DOHH2 (cell line): ENCODE data around the gene ZNF296.
A peak's percentile ranks its signal among the peaks of the same experiment; 100 is the strongest.

ENCODE experiments used
- H3F3A ChIP-seq: fragments of 200-600 bp; sonication (generic), shearing (Covaris generic); 2 replicates; pipeline ENCODE4 v1.6.0; 2016; ENCODE audit warnings: antibody characterized with exemption, mild to moderate bottlenecking; ENCODE audit not compliant: control insufficient read depth, insufficient read depth
- H3K27ac ChIP-seq: fragments of 200-600 bp; sonication (generic); 2 replicates; pipeline ENCODE4 v1.5.1; 2014; ENCODE audit warnings: low read depth, mild to moderate bottlenecking, low read length, moderate library complexity
- H3K27me3 ChIP-seq: fragments of 200-600 bp; sonication (generic); 2 replicates; pipeline ENCODE4 v1.6.1; 2014; ENCODE audit warnings: mild to moderate bottlenecking, low read length, mixed read lengths; ENCODE audit not compliant: control insufficient read depth
- H3K36me3 ChIP-seq: fragments of 200-600 bp; sonication (generic); 2 replicates; pipeline ENCODE4 v1.6.1; 2014; ENCODE audit warnings: mild to moderate bottlenecking, low read length, moderate library complexity, mixed read lengths; ENCODE audit not compliant: control insufficient read depth
- H3K4me1 ChIP-seq: fragments of 200-600 bp; sonication (generic); 2 replicates; pipeline ENCODE4 v1.6.1; 2014; ENCODE audit warnings: mild to moderate bottlenecking, low read length, mixed read lengths; ENCODE audit not compliant: control insufficient read depth
- H3K4me2 ChIP-seq: fragments of 200-600 bp; sonication (generic); 2 replicates; pipeline ENCODE4 v1.6.0; 2014; ENCODE audit warnings: mild to moderate bottlenecking, low read length, moderate library complexity
- H3K4me3 ChIP-seq: fragments of 200-600 bp; sonication (generic); 2 replicates; pipeline ENCODE4 v1.5.1; 2014; ENCODE audit warnings: mild to moderate bottlenecking, low read length, mixed read lengths
- H3K79me2 ChIP-seq: fragments of 200-600 bp; sonication (generic); 2 replicates; pipeline ENCODE4 v1.6.1; 2014; ENCODE audit warnings: mild to moderate bottlenecking, low read length, mixed read lengths; ENCODE audit not compliant: control insufficient read depth
- H3K9me2 ChIP-seq: fragments of 200-600 bp; sonication (generic); replicated peaks from 2 replicates; pipeline ENCODE4 v1.6.1; 2014; ENCODE audit warnings: mild to moderate bottlenecking, low read length, mixed read lengths; ENCODE audit not compliant: control insufficient read depth
- H3K9me3 ChIP-seq: fragments of 200-600 bp; sonication (generic); 2 replicates; pipeline ENCODE4 v1.6.1; 2014; ENCODE audit warnings: antibody characterized with exemption, low read length, mixed read lengths; ENCODE audit not compliant: control insufficient read depth, insufficient read depth
- H4K20me1 ChIP-seq: fragments of 200-600 bp; sonication (generic); 2 replicates; pipeline ENCODE4 v1.6.0; 2014; ENCODE audit warnings: low read depth, mild to moderate bottlenecking, antibody characterized with exemption, low read length, moderate library complexity; ENCODE audit not compliant: control insufficient read depth, insufficient read depth
- EZH2phosphoT487 ChIP-seq: fragments of 200-600 bp; sonication (generic); IDR thresholded peaks from 2 replicates; pipeline ENCODE4 v1.6.1; 2017; ENCODE audit warnings: borderline replicate concordance, mild to moderate bottlenecking, antibody characterized with exemption, low read length, moderate library complexity, mixed read lengths
- TF ChIP-seq, protein P1 (sequence below): fragments of 200-600 bp; sonication (generic); IDR thresholded peaks from one replicate; pipeline ENCODE4 v1.5.1; 2014; ENCODE audit warnings: antibody characterized with exemption, mild to moderate bottlenecking, low read depth, low read length; ENCODE audit not compliant: poor library complexity, severe bottlenecking

The ZNF296 gene

DNA sequence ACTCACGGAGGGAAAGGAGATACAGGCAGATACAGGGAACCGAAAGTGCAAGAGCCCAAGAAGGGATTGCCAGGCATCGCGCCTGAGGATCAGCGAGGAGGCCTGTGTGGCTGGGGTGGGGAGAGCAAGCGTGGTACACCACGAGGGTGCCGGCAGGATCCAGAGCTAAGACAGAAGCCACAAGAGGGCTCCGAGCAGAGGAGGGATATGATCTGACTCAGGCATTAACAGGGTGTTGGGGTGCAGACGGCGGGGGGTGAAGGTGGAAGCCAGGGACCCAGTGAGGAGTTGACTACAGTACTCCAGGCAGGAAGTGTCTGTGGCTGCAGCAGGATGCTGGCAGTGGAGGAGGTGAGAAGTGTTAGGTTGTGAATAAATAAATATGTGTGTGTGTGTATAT, 11.3 kb upstream of the ZNF296 start:
- H3K79me2 ChIP-seq, result peaks cover 59% of the 10 kb centered on the region
- no peaks in the 10 kb centered on the region for H3K9me3 ChIP-seq
- H3K4me1 ChIP-seq, result peaks cover 13% of the 10 kb centered on the region
- no peaks in the 10 kb centered on the region for H4K20me1 ChIP-seq
- H3K9me2 ChIP-seq, result no peaks in the 10 kb centered on the region
- no peak for TF ChIP-seq EZH2phosphoT487
- TF ChIP-seq, protein P1, sequence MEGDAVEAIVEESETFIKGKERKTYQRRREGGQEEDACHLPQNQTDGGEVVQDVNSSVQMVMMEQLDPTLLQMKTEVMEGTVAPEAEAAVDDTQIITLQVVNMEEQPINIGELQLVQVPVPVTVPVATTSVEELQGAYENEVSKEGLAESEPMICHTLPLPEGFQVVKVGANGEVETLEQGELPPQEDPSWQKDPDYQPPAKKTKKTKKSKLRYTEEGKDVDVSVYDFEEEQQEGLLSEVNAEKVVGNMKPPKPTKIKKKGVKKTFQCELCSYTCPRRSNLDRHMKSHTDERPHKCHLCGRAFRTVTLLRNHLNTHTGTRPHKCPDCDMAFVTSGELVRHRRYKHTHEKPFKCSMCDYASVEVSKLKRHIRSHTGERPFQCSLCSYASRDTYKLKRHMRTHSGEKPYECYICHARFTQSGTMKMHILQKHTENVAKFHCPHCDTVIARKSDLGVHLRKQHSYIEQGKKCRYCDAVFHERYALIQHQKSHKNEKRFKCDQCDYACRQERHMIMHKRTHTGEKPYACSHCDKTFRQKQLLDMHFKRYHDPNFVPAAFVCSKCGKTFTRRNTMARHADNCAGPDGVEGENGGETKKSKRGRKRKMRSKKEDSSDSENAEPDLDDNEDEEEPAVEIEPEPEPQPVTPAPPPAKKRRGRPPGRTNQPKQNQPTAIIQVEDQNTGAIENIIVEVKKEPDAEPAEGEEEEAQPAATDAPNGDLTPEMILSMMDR, result no peak
- H3K4me3 ChIP-seq, result no peak overlapping the region
- no peaks in the 10 kb centered on the region for H3K27me3 ChIP-seq
- H3K27ac ChIP-seq, result no peak overlapping the region
- peaks cover 21% of the 10 kb centered on the region for H3F3A ChIP-seq
- H3K36me3 ChIP-seq, result peaks cover 60% of the 10 kb centered on the region
- H3K4me2 ChIP-seq, result no peak overlapping the region

DNA sequence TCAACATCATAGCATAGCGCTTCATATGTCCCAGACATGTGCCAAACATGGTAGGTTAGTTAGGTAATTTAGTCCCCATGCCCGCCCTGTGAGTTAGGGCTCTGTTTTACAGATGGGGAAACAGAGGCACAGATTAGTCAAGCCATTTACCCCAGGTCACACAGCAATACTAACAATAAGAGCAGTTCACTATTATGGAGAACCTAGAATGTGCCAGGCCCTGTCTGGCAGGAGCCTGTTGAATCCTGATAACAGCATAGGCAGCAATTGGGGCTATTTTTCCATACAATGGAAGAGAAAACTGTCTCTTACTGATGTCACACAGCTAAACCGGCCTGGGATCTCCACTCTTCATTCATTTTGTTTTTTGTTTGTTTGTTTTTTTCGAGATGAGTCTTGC, 10.2 kb upstream of the ZNF296 start:
- H3K79me2 ChIP-seq, result peaks cover 67% of the 10 kb centered on the region
- peaks cover 70% of the 10 kb centered on the region for H3K36me3 ChIP-seq

DNA sequence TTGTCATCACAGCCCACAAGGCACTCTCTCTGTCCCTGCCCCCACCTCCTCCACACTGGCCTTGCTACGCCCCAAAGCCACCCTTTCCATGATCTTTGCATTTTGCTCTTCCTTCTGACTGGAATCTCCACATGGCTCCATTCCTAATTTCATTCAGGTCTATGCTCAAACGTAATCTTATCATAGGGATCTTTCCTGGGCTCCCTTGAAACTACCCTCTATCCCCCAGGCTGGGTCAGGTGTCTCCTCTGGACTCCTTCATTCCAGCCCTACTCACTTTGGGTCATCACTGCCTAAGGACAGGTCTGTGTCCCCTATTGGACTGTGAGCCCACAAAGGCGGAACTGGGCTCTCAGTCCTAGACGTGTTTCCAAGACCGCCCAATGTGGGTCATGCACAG, 5.9 kb upstream of the ZNF296 start:
- no peak overlapping the region for H3K4me3 ChIP-seq
- peaks cover 88% of the 10 kb centered on the region for H3K79me2 ChIP-seq
- H3K27ac ChIP-seq, result no peak overlapping the region
- no peaks in the 10 kb centered on the region for H3K27me3 ChIP-seq
- H3K4me2 ChIP-seq, result peak overlapping the region; percentile 83
- H3K36me3 ChIP-seq, result peaks cover 62% of the 10 kb centered on the region
- H3K4me1 ChIP-seq, result peaks cover 44% of the 10 kb centered on the region
- H3K9me3 ChIP-seq, result no peaks in the 10 kb centered on the region
- H4K20me1 ChIP-seq, result peaks cover 8% of the 10 kb centered on the region
- peaks cover 10% of the 10 kb centered on the region for H3F3A ChIP-seq
- TF ChIP-seq, protein P1, result no peak
- no peak for TF ChIP-seq EZH2phosphoT487
- no peaks in the 10 kb centered on the region for H3K9me2 ChIP-seq

More for the DNA sequence above, 10.2 kb upstream of the ZNF296 start:
- no peaks in the 10 kb centered on the region for H3K9me3 ChIP-seq
- H3F3A ChIP-seq, result peaks cover 19% of the 10 kb centered on the region
- TF ChIP-seq, protein P1, result no peak
- no peak for TF ChIP-seq EZH2phosphoT487
- peaks cover 18% of the 10 kb centered on the region for H3K4me1 ChIP-seq
- no peak overlapping the region for H3K27ac ChIP-seq
- no peaks in the 10 kb centered on the region for H3K9me2 ChIP-seq
- H3K4me3 ChIP-seq, result no peak overlapping the region
- peaks cover 5% of the 10 kb centered on the region; the same call in 1 of the 2 replicates for H4K20me1 ChIP-seq
- H3K27me3 ChIP-seq, result no peaks in the 10 kb centered on the region
- H3K4me2 ChIP-seq, result no peak overlapping the region
